GM06990 (cell line): ENCODE results near the gene PGAP1.

Source experiments
- DNase-seq: peaks from one replicate; pipeline ENCODE4 v3.0.0-alpha.2; 2011; ENCODE audit not compliant: insufficient read length; ENCODE audit errors: extremely low read depth
- H3K27me3 ChIP-seq: replicated peaks from 2 replicates; pipeline ENCODE4 v1.6.0; 2011; ENCODE audit warnings: low read length; ENCODE audit not compliant: control insufficient read depth, insufficient read depth
- H3K36me3 ChIP-seq: 2 replicates; pipeline ENCODE4 v1.5.1; 2011; ENCODE audit warnings: low read length; ENCODE audit not compliant: control insufficient read depth, insufficient read depth
- H3K4me3 ChIP-seq: replicated peaks from 2 replicates; pipeline ENCODE4 v1.5.1; 2011; ENCODE audit warnings: low read depth, mild to moderate bottlenecking, control low read depth, low read length
- CTCF ChIP-seq: IDR thresholded peaks from 2 replicates; pipeline ENCODE4 v1.5.1; 2011; ENCODE audit warnings: low read length, control low read depth, mild to moderate bottlenecking, inconsistent platforms; ENCODE audit not compliant: insufficient read depth, poor library complexity, severe bottlenecking

PGAP1 gene

GRCh38 chr2:196967775-196968174 is 41.3 kb upstream of the PGAP1 start:
- H3K36me3 ChIP-seq: no peaks in the 10 kb centered on the region
- DNase-seq: no peak
- no peak overlapping the region for H3K4me3 ChIP-seq
- TF ChIP-seq CTCF: no peak
- H3K27me3 ChIP-seq: no peaks in the 10 kb centered on the region

DNA sequence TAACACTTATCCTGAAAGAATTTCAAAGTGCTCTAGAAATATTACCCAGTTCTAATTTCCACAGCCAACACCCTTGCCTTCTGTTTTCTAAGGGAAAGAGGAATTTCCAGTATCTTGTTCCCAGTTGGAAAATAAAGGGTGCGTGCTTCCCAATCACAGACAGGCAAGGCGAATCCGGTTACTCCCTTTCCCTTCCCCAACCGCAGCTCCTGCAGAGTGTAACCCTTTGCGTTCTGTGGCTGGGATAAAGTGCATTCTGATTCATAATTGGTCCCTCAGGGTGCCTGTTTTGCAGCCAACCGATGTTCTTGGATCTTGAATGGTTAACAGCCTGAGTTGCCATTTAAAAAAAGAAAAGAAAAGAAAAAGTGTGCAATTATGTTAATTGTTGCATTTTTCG is 40.6 kb upstream of the PGAP1 start:
- DNase-seq: no peak
- no peak for TF ChIP-seq CTCF
- no peaks in the 10 kb centered on the region for H3K36me3 ChIP-seq
- H3K27me3 ChIP-seq: no peaks in the 10 kb centered on the region
- H3K4me3 ChIP-seq: no peak overlapping the region

DNA sequence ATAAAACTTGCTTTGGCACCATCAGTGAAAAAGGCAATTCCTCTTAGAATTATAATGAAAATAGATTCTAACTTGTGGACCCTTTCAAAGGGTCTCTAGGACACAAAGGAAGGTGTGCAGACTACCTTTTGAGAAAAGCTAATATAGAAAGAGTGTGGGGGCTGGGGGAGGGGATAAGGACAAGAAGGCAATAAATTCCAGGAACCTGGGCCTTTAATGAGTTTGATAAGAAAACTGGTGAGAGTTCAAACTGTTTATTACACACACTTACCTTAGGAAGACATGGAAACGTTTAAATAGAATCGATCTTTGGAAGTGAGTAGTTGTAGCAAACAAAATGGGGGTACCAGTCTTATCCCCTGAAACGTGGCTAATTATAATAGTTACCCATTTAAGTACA is 39.6 kb upstream of the PGAP1 start:
- Histone ChIP-seq H3K4me3 (no peak overlapping the region), H3K27me3 (no peaks in the 10 kb centered on the region), H3K36me3 (no peaks in the 10 kb centered on the region)
- no peak for TF ChIP-seq CTCF
- DNase-seq: no peak

GRCh38 chr2:196965651-196966050 is 39.1 kb upstream of the PGAP1 start:
- no peaks in the 10 kb centered on the region for H3K27me3 ChIP-seq
- TF ChIP-seq CTCF: no peak
- H3K4me3 ChIP-seq: no peak overlapping the region
- H3K36me3 ChIP-seq: no peaks in the 10 kb centered on the region
- no peak for DNase-seq

DNA sequence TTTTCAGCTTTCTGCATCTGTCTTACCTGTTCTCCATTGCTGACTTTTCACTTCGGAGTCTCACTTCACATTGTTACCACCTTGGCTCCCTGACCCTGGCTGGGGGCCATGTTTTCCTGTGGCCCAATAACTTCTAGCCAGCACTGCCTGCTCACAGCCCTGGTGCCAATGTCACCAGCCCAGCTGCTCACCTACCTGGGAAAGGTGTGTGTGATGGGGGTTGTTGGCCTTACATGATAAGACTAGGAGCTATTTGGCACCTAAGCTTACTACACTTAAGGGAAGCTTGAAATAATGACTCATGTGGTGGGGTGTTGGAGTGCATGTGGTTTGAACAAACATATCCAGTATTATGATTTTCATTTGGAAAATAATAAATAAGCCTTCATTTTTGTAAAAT is 37.5 kb upstream of the PGAP1 start:
- no peak overlapping the region for H3K4me3 ChIP-seq
- H3K27me3 ChIP-seq: no peaks in the 10 kb centered on the region
- no peaks in the 10 kb centered on the region for H3K36me3 ChIP-seq
- no peak for DNase-seq
- no peak for TF ChIP-seq CTCF

DNA sequence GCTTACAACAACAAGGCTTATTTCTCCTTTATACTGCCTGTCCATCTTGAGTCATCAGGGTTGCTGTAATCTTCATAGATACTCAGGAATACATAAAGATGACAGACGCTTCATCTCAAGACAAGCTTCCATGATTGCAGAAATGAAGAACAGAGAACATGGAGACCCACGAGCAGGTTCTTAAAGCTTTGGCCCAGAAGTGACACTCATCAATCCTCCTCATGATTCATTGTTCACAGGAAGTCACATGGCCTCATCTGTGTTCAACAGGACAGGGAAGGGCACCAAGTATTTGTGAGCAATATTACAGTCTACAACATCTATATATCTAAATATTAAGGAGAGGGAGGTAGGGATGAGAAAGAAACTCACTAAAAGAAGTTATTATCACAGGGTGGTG is 36.5 kb upstream of the PGAP1 start:
- no peak for TF ChIP-seq CTCF

More for the DNA sequence above, 36.5 kb upstream of the PGAP1 start:
- DNase-seq: no peak
- Histone ChIP-seq H3K4me3 (no peak overlapping the region), H3K27me3 (no peaks in the 10 kb centered on the region), H3K36me3 (no peaks in the 10 kb centered on the region)
